NCI-H1930 (cell line): Measurements from ENCODE around the gene IVL.
A peak's percentile ranks its signal among the peaks of the same experiment; 100 is the strongest.

Experiments used
- DNase-seq, 2 experiments: peaks; one replicate each; lab custom pipeline; 2025; lab: John Stamatoyannopoulos, UW

Gene IVL, protein sequence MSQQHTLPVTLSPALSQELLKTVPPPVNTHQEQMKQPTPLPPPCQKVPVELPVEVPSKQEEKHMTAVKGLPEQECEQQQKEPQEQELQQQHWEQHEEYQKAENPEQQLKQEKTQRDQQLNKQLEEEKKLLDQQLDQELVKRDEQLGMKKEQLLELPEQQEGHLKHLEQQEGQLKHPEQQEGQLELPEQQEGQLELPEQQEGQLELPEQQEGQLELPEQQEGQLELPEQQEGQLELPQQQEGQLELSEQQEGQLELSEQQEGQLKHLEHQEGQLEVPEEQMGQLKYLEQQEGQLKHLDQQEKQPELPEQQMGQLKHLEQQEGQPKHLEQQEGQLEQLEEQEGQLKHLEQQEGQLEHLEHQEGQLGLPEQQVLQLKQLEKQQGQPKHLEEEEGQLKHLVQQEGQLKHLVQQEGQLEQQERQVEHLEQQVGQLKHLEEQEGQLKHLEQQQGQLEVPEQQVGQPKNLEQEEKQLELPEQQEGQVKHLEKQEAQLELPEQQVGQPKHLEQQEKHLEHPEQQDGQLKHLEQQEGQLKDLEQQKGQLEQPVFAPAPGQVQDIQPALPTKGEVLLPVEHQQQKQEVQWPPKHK

DNA sequence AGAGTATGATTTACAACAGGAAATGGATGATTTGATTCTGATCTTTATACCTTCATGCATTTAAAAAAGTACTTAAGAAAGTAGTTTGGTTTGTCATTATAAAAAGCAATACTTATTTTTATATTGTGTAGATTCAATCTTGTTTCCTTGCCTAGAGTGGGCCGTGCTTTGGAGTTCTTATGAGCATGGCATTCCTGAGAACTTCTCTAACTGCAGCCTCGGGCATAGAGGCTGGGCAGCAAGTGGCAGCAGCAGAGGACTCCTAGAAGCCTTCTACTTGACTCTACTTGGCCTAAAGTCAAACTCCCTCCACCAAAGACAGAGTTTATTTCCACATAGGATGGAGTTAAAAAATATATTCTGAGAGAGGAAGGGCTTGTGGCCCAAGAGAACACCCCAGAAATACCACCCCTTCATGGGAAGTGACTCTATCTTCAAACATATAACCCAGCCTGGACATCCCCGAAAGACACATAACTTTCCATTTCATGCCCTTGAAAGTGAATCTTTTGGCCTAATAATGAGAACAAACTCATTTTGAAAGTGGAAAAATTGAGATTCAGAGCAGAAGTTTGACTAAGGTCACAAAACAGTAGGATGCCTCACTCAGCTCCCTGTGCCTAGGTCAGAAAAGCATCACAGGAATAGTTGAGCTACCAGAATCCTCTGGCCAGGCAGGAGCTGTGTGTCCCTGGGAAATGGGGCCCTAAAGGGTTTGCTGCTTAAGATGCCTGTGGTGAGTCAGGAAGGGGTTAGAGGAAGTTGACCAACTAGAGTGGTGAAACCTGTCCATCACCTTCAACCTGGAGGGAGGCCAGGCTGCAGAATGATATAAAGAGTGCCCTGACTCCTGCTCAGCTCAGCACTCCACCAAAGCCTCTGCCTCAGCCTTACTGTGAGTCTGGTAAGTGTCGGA is at the start of gene IVL:
Gene IVL (plus strand): TSS at position 861 of the 916 bp plus-strand sequence. CDS start 1,252 bp downstream, outside the sequence.
- DNase-seq: no peak

DNA sequence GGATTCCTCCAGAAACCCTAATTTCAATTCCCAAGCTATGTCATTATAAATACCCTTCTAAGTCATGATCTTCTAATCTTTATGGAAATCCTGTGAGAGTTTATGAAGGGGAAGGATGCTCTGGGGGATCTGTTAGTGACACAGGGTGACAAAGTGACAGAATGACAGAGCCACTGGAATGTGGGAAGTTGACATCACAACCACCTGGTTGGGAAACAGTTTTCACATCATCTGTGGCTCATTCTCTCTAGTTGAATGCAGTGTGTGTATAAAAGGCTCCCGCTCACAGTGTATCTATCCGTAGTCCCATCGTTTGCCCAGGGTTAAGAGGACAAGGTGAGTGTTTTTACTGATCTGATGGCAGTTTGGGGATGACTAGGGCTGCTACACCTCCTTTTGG is 48.6 kb upstream of the IVL start, which contains the start of gene LCE7A:
Gene LCE7A (plus strand): TSS at position 301 of the 400 bp plus-strand sequence. CDS start 702 bp downstream, outside the sequence.
- DNase-seq: no peak

DNA sequence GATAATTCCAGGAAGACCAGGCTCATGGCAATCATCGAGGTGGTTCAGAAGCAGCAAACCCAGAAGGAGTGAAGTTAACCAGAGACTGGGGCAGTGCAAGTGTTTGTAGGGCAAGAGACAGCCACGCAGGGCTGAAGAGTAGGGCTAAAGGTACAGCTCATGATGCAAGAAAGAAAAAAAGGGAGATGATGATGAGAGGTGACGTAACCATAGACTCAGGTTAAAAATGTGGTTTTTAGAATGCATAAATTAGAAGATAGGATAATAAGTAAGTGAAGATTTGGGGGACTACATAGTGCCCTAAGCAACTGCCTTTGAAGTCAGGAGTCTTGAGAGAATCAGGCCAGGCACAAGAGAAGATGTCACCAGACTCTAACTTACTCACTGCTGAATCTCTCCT is 48.2 kb upstream of the IVL start:
- no peak for DNase-seq

DNA sequence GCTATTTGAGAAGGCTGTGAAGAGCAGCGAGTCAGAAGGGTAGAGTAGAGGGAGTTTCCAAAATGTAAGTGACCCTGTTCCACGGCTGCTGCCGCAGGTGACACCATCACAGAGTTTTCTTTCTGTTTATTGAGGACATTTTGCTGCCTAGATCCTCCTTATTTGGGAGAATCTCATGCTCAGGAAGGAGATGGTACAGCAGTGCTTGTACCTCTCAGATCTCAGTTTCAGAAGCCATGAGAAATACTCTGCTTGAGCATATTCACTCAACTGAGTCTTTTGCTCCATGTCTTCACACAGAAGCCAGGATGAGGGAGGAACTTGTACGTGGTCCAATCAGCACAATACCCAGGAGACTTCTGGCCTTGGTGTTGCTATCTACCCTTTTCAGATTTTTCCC is 47.0 kb upstream of the IVL start:
- DNase-seq: no peak

DNA sequence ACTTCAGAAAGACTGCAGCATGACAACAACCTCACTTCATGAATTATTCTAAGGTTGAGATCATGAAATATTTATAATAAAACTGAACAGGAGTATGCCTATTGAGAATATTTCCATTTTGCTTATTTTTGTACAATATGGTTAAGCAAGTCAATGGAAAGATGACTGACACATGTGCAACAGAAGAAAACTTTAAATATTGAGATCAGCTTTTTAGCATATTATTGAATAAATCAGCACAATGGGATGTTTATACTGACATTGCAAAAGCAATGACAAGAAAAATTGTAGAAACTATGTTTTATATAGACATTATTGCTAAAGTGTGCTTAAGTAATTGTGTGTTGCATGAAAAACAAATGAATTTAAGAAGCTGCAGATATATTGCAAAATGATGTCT is 43.9 kb upstream of the IVL start:
- no peak for DNase-seq

DNA sequence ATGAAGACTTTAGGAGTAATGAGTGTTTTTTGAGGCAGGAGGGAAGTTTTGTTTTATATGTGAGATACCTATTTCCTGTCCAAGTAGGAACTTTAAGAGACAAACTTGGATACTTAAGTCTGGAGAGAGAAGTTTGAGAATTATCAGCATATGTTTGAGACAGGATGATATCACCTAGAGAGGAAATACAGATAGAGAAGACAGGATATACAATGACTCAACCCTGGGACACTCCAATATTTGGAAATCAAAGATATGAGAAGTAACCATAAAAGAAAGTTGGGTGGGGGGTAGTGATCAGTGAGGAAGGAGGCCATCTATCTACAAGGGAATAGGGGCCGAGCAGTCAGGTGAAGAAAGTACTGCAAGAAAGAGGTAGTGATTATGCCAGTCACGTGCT is 42.0 kb upstream of the IVL start:
- DNase-seq: no peak

DNA sequence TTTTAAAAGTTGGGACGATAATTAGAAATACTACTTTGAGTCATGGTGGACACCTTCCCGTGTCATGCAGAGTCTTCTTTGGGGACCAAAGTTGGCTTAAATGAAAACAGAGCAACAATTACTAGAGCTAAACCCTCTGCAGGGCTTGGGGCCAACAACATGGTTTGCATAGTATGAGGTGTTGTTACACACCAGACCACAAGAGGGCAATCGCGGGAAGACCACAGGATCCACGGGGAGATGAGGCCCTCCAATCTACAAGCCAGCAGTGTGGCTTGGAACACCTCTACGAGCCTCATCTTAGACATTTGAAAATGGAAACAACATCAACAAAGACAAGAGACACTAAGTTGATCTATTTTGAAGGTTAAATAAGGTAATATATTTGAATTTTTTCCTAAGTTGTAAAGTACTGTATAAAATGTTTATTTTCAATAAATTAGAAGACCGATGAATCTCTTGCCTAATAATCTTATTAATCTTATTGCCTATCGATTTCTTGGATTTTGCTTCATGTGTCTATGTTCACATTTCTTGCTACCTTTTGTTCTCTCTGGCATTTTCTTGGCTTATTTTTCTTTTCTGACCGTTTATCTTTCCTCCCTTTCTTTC is 38.4 kb upstream of the IVL start:
- peak; percentile 8 to 47 for DNase-seq

DNA sequence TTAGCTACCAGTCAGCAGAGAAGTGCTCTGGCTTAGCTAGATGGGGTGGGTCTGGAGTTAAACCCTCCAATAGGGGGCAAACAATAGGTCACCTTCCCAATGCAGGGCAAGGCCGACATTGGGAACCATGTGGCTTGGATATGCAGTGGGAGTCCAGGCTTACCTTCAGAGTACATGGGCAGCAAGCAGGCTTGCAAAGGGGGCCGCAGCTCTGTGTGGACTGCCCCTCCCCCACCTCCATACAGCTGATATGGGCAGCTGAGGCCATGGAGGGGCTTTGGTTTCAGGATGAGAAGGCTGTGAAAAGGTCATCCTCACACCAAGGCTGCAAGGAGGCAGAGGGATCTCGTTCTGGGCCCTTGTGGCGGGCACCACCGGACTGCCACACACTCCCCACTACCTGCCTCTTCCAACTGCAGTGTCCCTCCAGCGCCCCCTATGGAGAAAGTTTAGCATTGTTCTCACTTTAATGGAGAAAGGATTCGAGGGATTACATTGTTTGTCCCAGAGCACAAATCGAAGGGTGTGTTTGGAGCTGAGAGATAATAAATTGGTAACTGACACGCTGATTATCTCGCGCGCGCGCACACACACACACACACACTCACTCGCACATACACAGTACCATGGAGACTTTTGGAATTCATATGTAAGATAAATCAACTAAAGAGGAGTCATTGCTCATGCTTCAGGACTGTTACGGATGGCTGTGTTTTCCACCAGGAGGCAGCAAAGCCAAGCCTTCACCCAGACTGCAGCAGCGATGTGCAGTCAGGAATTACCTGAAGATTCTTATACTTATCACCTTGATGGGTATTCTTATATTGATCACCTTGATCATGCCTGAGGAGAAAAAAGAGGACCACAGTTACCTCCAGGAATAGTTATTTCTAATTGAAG is 37.3 kb upstream of the IVL start:
- DNase-seq: peak; percentile 2 to 63

DNA sequence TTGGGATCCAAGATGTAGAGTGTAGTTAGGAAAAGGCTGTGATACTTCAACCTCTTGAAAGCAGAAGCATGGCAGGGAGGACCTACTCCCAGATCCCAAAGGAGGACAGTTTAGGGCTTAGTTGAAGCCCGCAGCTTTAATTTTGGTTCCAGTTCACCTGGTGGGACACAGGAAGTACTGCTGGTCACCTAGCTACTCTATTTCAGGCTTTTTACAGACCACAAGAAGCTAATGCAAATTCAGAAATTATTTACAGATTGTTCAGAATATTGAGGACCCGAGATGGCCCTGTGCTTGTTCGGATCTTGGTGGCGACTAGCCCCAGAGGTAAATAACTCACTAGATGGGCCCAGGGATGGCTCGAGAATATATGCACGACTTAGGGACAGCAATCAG is 36.6 kb upstream of the IVL start:
- no peak for DNase-seq

DNA sequence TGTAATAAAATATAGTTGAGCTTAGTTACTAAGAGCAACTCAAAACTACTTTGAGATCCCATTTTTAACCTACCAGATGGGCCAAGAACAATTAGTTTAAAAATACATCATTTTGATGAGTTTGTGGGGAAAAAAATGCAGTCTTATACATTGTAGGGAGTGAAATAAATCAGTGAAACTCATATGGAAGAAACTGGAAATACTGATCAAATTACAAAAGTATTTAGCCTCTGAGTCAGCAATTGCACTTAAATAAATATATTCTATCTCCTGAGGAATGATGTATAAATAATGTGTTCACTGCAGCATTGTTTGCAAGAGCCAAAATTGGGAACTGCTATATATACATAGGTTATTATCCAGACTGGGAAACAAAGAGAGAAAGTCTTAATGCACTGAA is 34.9 kb upstream of the IVL start:
- DNase-seq: no peak

DNA sequence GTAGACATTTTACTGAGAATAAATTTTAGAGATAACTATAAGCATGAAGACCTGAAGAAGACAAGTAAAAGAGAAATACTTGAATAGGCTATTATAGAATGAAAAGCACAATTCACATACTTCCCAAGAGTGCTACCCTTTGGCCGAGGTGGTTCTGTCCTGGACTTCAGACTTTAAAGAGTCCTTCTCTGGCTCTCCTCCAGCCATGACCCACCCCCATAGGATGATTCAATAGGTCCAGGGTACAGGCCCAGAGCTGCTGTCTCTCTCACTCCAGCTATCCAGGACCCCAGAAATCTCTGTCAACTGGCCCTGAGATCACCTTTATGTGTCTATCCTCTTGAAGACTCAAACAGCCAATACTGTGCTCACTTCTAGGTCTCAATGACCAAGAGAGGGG is 31.5 kb upstream of the IVL start:
- no peak for DNase-seq

DNA sequence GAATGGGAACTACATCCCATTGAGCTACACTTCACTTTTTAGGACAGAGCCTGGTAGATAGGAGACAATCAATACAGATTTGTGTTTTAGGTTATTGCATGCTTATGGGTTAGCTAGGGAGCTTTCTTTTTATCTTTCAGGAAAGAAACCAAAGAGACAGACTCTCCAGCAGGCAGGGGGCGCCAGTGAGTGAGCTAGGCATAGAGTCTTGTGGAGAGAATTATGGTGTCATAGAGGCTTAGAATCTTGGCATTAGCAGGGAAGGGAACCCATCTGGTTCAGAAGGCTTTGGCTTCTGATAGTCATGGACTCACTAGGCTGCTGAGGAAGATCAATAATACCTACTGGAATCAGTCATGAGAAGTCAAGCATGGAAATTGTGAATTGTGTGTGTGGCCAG is 30.3 kb upstream of the IVL start, which contains the start of gene SMCP:
Gene SMCP (plus strand): TSS at position 281 of the 400 bp plus-strand sequence. CDS start 6,101 bp downstream, outside the sequence.
- DNase-seq: no peak

DNA sequence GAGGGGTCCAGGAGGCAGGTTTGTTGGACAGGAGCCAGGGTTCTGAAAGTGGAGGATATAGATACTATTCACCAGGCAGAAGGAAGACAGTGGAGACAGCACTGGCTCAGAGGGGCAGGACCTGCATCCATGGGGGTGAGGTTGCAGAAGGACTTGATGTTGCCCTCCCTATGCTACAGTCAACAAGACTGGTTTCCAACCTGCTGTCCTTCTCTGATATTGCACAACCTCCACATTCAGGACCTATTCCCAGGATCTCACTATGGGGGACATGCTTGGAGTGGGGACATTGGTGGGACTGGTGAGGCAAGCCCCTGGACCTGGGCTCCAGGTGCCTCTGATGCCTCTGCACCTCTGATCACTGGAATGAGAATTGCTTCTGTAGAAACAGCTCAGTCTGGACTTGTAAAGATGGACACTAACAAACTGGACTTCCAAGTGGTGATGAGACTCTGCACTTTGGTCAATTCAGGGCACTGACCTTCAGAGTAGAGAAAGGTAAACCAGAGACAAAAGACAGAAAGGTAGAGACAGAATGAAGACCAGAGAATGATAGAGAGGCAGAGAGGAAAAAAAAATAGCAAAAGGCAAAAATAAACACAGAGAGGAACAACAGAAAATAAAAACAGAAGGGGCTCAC is 28.7 kb upstream of the IVL start:
- no peak for DNase-seq

DNA sequence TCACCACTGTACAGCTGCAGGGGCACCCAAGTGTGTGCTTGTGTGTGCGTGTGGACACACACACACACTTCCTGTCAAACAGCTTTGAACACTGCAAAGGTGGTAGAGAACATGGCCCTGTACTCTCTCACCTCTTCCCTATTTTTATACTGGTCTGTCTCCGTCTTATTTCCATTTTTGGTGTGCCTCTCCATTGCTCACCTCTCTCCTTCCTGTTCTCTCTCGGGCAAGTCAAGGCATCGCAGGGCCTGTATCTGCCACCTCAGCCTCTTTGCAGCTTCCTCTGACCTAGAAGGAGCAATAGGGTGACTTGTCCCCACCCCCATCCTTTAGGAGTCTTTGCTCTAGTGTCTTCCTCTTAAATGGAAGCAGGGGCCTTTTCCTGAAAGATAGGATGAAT is 28.0 kb upstream of the IVL start:
- no peak for DNase-seq

DNA sequence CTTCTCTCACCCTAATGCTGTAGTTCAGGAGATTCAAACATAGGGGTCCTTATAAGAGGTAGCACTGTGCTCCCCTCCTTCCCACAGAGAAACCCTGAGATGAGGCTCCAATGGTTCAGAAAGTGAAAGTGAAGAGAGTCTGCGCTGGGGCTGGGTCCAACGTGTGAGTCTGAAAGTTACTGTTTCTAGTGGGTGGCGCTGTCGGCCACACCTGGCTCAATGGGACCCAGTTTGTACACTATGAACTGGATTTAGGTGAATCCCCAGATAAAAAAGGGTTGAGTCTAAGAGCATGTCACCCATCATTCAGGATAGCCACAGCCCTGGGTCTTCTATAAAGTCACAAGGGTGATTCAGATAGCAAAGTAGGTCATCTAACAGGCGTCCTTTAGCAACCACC is 27.4 kb upstream of the IVL start:
- no peak for DNase-seq

DNA sequence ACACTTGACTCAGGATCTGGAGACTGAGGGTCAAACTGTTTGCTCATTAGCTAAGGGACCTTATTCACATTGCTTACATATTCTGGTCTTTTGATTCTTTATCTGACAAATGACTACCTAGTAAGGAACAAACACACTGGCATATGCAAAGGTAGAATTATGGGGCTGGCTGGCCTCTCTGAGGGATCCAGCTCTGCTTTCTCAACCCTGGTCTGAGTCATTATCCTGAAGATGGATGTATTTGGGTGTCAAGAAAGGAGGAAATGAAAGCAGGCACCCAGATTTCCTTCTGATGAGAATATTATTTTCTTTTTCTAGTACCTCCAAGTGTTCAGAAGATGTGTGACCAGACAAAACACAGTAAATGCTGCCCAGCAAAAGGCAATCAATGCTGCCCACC is 24.3 kb upstream of the IVL start:
- DNase-seq: no peak

DNA sequence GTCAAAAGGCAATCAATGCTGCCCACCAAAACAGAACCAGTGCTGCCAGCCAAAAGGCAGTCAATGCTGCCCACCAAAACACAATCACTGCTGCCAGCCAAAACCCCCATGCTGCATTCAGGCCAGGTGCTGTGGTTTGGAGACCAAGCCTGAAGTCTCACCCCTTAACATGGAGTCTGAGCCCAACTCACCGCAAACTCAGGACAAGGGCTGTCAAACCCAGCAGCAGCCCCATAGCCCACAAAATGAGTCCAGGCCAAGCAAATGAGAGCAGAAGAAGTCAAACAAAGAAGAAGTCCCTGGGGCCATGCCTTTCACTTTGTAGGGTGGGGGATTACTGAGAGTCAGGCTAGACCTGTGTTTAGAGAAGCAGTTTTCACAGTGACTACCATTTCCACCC is 23.8 kb upstream of the IVL start:
- DNase-seq: no peak

DNA sequence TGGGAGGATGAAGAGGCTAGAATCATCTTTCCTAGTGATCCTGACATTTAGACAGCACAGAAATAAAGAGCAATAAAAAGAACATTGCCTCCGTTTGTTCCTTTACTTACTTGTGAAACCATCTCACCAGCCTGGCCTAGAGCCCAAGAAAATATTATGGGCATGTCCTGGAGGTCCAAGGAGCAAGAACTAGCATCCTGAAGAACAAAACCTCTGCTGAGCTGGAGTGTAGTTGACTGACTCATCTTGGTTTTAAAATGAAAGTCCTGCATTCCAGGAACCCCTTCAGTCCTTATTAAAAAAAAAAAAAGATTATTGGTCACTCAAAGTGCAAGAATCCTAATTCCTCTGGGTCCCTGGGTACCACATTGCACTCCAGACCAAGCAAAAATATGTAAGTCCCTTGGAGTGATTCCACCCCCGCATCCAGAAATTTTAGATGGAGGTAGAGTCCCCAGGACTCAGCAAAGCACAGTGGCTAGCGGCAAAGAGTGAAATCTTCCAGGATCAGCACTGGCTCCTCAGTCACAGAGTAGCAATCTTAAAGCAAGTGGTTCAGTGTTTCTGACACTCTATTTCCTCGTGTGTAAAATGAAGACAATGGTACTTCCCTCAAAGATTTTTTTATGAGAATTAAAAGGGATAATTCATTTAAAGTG is 23.3 kb upstream of the IVL start:
- DNase-seq: no peak

DNA sequence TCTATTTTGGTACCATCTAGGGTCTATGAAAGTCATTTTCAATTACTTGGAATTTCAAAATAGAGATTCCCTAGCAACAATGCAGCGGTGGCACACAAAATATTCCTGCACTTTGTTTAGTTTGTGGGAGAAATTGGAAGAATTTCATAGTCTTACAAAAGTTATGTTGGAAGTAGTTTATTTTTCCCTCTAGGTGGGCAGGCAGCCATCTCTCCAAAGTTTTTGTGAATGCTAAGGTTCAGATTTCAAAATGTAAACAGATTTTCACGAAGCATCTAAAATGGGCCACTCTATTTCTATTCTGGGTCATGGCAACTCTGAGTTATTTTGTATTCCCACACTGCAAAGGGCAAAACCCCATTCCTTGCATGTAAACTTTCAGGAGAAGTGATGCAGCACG is 22.3 kb upstream of the IVL start:
- DNase-seq: no peak
